GM18951 (cell line): ENCODE data around the gene TMEM208.

Source experiments
- POLR2A ChIP-seq: IDR thresholded peaks from 4 replicates; pipeline ENCODE4 v1.6.1; 2011; ENCODE audit warnings: mild to moderate bottlenecking; ENCODE audit not compliant: insufficient read length, insufficient read depth; ENCODE audit errors: extremely low read depth
- in situ Hi-C: fragments of 300-500 bp; cut with MboI; formaldehyde crosslinking; loops from one replicate; pipeline ENCODE4 v1.12.0; 2022; ENCODE audit warnings: low sequenced_read_pairs, mixed read lengths, inconsistent platforms; ENCODE audit not compliant: unreplicated experiment

The TMEM208 gene

DNA sequence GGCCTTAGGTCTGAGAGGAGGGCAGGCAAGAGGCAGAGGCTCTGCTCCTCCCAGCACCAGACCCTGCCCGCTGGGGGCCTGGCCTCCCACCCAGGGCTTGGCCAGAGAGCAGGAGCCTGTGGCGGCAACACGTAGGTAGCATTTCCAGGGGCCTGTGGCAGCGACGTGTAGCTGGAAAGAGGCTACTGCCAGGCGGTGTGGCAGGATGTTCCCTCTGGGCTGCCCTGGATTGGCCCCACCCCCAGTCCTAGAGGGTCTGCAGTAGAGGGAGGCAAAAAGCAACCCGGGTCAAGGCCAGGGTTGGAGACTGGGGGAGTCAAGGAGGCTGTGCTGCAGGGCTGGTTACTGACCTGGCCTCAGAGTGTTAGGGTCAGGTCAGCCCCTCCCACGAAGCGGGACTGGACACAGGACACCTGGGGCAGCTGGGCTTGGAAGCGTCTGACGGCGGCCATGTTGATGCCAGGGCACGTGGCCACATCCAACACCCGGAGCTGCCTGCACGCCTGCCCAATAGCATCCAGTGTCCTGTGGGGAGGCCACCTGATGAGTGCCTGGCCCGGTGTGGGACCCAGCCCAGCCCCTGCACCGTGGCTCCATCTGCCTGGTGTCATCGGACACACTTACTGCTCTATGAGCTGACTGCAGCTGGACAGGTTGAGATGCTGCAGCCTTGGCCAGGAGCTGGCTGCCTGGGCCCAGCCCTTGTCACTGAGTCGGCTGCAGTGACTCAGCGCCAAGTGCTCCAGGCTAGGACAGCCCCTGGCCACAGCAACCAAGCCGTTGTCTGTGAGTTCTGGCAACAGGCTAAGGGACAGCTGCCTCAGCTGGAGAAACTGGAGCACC lies 19.5 kb upstream of the TMEM208 start:
- in situ Hi-C loops: no loop called here

GRCh38 chr16:67208154-67208896 lies 18.6 kb upstream of the TMEM208 start:
- no peak for TF ChIP-seq POLR2A
- in situ Hi-C loops: no loop called here

More for the DNA sequence above, 19.5 kb upstream of the TMEM208 start:
- TF ChIP-seq POLR2A: no peak

DNA sequence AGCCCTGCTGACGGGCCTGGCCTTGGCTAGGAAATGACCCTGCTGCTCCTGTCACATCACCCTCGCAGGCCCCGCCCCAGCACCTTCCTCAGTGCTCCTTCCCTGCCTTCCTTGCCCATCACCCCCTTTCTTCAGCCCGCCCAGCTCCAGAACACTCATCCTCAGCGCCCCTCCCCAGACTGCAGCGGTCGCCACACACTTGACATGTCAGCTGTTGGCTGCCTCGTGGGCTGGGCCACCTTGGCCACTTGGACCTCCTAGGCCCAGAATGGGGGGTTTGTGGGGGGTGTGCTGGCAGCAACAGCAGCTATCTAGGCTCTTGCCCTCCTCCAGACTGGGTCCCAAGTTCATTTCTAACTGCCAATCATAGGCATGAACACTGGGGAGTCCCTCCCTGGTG lies 17.4 kb upstream of the TMEM208 start:
- in situ Hi-C loops: no loop called here
- no peak for TF ChIP-seq POLR2A

- in situ Hi-C loops: no loop called here
- no peak for TF ChIP-seq POLR2A
Measured at GRCh38 chr16:67210069-67210937, 16.6 kb upstream of the TMEM208 start.

- in situ Hi-C loops: no loop called here
- no peak for TF ChIP-seq POLR2A
Measured at GRCh38 chr16:67211674-67212073, 15.3 kb upstream of the TMEM208 start.

GRCh38 chr16:67212766-67213165 lies 14.2 kb upstream of the TMEM208 start:
- in situ Hi-C loops: no loop called here
- TF ChIP-seq POLR2A: no peak

- in situ Hi-C loops: no loop called here
- no peak for TF ChIP-seq POLR2A
Measured at GRCh38 chr16:67213197-67214019, 13.5 kb upstream of the TMEM208 start.

GRCh38 chr16:67215706-67216105 lies 11.2 kb upstream of the TMEM208 start:
- no peak for TF ChIP-seq POLR2A
- in situ Hi-C loops: no loop called here

DNA sequence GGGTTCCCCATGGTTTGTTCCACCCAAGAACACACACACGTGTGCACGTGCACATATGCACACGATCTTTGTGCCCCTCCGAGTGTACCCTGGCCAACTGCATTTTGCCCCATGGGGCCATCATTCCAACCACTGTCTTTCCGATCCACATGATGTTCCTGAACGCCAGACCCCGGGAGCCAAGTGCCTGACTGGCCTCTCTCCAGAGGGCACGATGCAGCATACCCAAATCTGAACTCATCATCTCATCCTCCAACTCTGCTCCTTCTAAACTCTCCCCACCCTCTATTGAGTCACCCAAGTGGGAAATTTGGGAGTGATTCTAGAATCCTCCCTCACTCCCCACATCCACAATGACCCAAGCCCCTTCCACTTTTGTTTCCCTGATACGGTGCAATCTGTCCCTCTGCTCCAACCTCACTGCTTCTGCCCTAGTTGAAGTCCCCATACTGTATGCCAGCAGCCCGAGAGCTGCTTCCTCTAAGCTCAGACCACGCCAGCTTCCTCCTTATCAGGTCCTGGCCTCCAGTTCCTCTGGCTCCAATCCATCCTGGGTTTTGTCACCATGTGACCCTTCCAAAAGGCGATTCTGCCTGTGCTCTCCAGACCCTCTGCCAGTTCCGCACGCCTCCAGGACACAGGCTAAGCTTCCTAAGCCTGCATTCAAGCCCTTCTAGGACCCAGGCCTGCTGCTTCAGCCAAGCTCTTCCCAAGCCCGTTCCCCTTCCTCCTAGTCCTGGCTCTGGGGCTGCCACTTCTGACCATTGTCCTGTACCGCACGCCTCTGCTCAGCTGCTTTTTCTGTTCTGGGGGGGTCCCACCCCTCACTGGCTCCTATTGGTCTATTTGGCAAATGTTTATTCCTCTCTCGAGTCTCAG lies 10.1 kb upstream of the TMEM208 start:
- in situ Hi-C loops: no loop called here
- no peak for TF ChIP-seq POLR2A

DNA sequence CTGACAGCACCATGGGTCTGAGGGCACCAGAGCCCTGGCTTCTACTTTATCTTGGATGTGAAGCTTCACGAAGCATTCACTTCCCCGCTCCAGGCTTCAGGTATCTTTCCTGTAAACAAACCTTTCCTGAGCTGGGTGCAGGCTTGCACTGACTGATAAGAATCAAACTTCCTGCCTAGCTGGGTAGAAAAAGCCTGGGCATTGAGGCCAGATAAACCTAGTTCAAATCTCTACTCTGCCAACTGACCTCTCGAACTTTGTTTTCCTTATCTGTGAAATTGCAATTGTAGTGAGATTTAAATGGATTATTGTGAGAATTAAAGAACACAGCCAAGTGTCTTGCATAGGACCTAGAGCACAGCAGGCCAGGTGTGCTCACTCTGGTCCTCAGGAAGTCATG lies 2.9 kb upstream of the TMEM208 start:
- in situ Hi-C loops: no loop called here
- TF ChIP-seq POLR2A: no peak

GRCh38 chr16:67226295-67226803 lies 581 bp upstream of the TMEM208 start:
- TF ChIP-seq POLR2A: no peak
- in situ Hi-C loops: no loop called here

DNA sequence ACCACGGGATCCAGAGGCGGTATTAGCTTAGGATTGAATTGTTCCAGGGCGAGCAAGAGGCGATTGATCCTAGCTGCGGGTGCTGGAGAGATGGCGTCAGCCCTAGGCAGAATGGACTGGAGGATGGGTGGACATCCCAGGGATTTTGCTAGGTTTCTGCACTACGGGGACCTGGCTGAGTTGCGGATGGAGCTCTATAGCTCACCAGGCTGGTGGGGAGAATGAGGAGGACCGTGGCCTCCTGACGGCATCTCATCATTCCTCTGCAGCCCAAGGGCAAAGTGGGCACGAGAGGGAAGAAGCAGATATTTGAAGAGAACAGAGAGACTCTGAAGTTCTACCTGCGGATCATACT lies 614 bp downstream of the TMEM208 start:
- no peak for TF ChIP-seq POLR2A
- in situ Hi-C loops: no loop called here
